ENCODE data around the gene ZNF277. TPM values are rescaled to one million over a fixed set of nuclear protein-coding genes. Genes with fewer than 3 reads are reported as not detected.
A peak's percentile ranks its signal among the peaks of the same experiment; 100 is the strongest.

ZNF277 gene
- total and polyA plus RNA-seq, 4 donors: 7.8 to 23.5 (median 14.5) TPM

GRCh38 chr7:112162784-112163506 is 43.5 kb upstream of the ZNF277 start:
- 58% methylated on average over 6 of the region's 6 CpGs for WGBS
- H3K9ac ChIP-seq (ENCODE audit: low read depth in 1 of 2, low read length in 2 of 2): no peak overlapping the region

DNA sequence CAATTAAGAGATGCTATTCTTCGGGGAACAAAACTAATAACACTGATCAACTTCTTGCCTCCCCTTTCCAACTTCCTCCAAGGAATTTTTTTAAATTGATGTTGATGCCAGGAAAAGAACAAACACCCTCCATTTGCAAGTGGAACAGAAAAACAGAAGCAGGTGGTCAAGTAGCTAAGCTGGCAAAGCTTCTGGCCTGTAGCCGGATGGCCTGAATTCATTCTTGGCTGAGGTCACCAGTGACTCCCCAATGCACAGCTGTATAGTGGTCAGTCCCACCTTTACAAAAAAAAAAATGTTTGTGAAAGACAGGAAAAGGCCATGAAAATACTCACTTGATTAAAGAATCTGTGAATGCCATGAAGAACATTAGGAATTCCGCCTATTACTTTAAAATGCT is 39.3 kb upstream of the ZNF277 start:
- no peaks in the 10 kb centered on the region for H3K36me3 ChIP-seq (ENCODE audit: control insufficient read depth in 4 of 4, insufficient read depth in 3 of 4, low read depth in 1 of 4, low read length in 3 of 4)
- no peak overlapping the region for H3K4me3 ChIP-seq (ENCODE audit: low read depth in 1 of 3, low read length in 3 of 3)
- WGBS: 94% methylated on average over 3 of the region's 3 CpGs
- no peaks in the 10 kb centered on the region for H3K9me3 ChIP-seq (ENCODE audit: control insufficient read depth in 4 of 4, low read length in 3 of 4)
- H3K27me3 ChIP-seq (ENCODE audit: control insufficient read depth in 4 of 4, insufficient read depth in 4 of 4, low read length in 3 of 4): no peaks in the 10 kb centered on the region
- H3K9ac ChIP-seq (ENCODE audit: low read depth in 1 of 2, low read length in 2 of 2): no peak overlapping the region
- H3K27ac ChIP-seq (ENCODE audit: low read depth in 1 of 2, low read length in 2 of 2): no peak overlapping the region
- H3K4me1 ChIP-seq (ENCODE audit: control insufficient read depth in 4 of 4, insufficient read depth in 4 of 4, low read length in 3 of 4): peaks cover 2 to 14% (median 9%) of the 10 kb centered on the region in 4 donors
- TF ChIP-seq GABPA (IDR thresholded peaks at IDR 0.05 in 1 of 2, conservative IDR thresholded peaks at IDR 0.05 in 1 of 2) (no peak), RAD21 (IDR thresholded peaks at IDR 0.05) (no peak), EGR1 (IDR thresholded peaks at IDR 0.05; ENCODE audit: low read depth in 2 of 2) (no peak), MAX (IDR thresholded peaks at IDR 0.05) (no peak), FOXA2 (IDR thresholded peaks at IDR 0.05) (no peak), SP1 (IDR thresholded peaks at IDR 0.05) (no peak)
- TF ChIP-seq, protein P1, sequence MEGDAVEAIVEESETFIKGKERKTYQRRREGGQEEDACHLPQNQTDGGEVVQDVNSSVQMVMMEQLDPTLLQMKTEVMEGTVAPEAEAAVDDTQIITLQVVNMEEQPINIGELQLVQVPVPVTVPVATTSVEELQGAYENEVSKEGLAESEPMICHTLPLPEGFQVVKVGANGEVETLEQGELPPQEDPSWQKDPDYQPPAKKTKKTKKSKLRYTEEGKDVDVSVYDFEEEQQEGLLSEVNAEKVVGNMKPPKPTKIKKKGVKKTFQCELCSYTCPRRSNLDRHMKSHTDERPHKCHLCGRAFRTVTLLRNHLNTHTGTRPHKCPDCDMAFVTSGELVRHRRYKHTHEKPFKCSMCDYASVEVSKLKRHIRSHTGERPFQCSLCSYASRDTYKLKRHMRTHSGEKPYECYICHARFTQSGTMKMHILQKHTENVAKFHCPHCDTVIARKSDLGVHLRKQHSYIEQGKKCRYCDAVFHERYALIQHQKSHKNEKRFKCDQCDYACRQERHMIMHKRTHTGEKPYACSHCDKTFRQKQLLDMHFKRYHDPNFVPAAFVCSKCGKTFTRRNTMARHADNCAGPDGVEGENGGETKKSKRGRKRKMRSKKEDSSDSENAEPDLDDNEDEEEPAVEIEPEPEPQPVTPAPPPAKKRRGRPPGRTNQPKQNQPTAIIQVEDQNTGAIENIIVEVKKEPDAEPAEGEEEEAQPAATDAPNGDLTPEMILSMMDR (IDR thresholded peaks at IDR 0.05; ENCODE audit: low read depth, low read length, missing input control): no peak
- DNase-seq (ENCODE audit: low spot score): no peak

More at GRCh38 chr7:112162784-112163506, 43.5 kb upstream of the ZNF277 start:
- no peaks in the 10 kb centered on the region for H3K36me3 ChIP-seq (ENCODE audit: control insufficient read depth in 4 of 4, insufficient read depth in 3 of 4, low read depth in 1 of 4, low read length in 3 of 4)
- no peak for DNase-seq (ENCODE audit: low spot score)
- TF ChIP-seq HNF4G (IDR thresholded peaks at IDR 0.05) (no peak), HNF4A (conservative IDR thresholded peaks at IDR 0.05) (no peak), NR2F2 (IDR thresholded peaks at IDR 0.05) (no peak)
- peak overlapping the region; percentile 1 to 19 for H3K27ac ChIP-seq (ENCODE audit: low read depth in 1 of 2, low read length in 2 of 2)
- no peaks in the 10 kb centered on the region for H3K27me3 ChIP-seq (ENCODE audit: control insufficient read depth in 4 of 4, insufficient read depth in 4 of 4, low read length in 3 of 4)
- H3K4me3 ChIP-seq (ENCODE audit: low read depth in 1 of 3, low read length in 3 of 3): no peak overlapping the region
- H3K9me3 ChIP-seq (ENCODE audit: control insufficient read depth in 4 of 4, low read length in 3 of 4): no peaks in the 10 kb centered on the region
- H3K4me1 ChIP-seq (ENCODE audit: control insufficient read depth in 4 of 4, insufficient read depth in 4 of 4, low read length in 3 of 4): peaks cover 10 to 23% (median 15%) of the 10 kb centered on the region in 4 donors

DNA sequence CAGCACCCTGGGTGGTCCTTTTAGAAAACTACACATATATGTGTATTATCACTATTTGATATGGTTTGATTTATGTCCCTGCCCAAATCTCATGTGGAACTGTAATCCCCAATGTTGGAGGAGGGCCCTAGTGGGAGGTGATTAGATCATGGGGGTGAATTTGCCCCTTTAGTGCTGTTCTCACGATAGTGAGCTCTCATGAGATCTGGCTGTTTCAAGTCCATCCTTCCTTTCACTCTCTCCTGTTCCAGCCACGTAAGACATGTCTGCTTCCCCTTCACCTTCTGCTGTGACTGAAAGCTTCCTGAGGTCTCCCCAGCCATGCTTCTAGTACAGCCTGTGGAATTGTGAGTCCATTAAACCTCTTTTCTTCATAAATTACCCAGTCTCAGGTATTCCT is 37.6 kb upstream of the ZNF277 start:
- no peaks in the 10 kb centered on the region for H3K9me3 ChIP-seq (ENCODE audit: control insufficient read depth in 4 of 4, low read length in 3 of 4)
- DNase-seq (ENCODE audit: low spot score): no peak
- TF ChIP-seq FOXA2 (IDR thresholded peaks at IDR 0.05) (no peak), RXRA (IDR thresholded peaks at IDR 0.05) (no peak), NR2F2 (IDR thresholded peaks at IDR 0.05) (no peak), EGR1 (IDR thresholded peaks at IDR 0.05; ENCODE audit: low read depth in 2 of 2) (no peak), YY1 (IDR thresholded peaks at IDR 0.05) (no peak), RAD21 (IDR thresholded peaks at IDR 0.05) (no peak), HNF4A (conservative IDR thresholded peaks at IDR 0.05) (no peak), TAF1 (conservative IDR thresholded peaks at IDR 0.05) (no peak), JUND (IDR thresholded peaks at IDR 0.05) (no peak), FOXA1 (IDR thresholded peaks at IDR 0.05) (no peak), MAX (IDR thresholded peaks at IDR 0.05) (no peak), SP1 (IDR thresholded peaks at IDR 0.05) (no peak), HNF4G (IDR thresholded peaks at IDR 0.05) (no peak), REST (IDR thresholded peaks at IDR 0.05) (no peak)
- TF ChIP-seq, protein P2, sequence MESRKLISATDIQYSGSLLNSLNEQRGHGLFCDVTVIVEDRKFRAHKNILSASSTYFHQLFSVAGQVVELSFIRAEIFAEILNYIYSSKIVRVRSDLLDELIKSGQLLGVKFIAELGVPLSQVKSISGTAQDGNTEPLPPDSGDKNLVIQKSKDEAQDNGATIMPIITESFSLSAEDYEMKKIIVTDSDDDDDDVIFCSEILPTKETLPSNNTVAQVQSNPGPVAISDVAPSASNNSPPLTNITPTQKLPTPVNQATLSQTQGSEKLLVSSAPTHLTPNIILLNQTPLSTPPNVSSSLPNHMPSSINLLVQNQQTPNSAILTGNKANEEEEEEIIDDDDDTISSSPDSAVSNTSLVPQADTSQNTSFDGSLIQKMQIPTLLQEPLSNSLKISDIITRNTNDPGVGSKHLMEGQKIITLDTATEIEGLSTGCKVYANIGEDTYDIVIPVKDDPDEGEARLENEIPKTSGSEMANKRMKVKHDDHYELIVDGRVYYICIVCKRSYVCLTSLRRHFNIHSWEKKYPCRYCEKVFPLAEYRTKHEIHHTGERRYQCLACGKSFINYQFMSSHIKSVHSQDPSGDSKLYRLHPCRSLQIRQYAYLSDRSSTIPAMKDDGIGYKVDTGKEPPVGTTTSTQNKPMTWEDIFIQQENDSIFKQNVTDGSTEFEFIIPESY (IDR thresholded peaks at IDR 0.05): no peak
- H3K4me3 ChIP-seq (ENCODE audit: low read depth in 1 of 3, low read length in 3 of 3): no peak overlapping the region
- 87% methylated on average over 2 of the region's 2 CpGs for WGBS
- no peaks in the 10 kb centered on the region for H3K36me3 ChIP-seq (ENCODE audit: control insufficient read depth in 4 of 4, insufficient read depth in 3 of 4, low read depth in 1 of 4, low read length in 3 of 4)
- no peak overlapping the region for H3K9ac ChIP-seq (ENCODE audit: low read depth in 1 of 2, low read length in 2 of 2)
- H3K27ac ChIP-seq (ENCODE audit: low read depth in 1 of 2, low read length in 2 of 2): no peak overlapping the region
- no peaks in the 10 kb centered on the region for H3K27me3 ChIP-seq (ENCODE audit: control insufficient read depth in 4 of 4, insufficient read depth in 4 of 4, low read length in 3 of 4)
- H3K4me1 ChIP-seq (ENCODE audit: control insufficient read depth in 4 of 4, insufficient read depth in 4 of 4, low read length in 3 of 4): peaks cover 0 to 6% (median under 1%) of the 10 kb centered on the region in 4 donors
